ENCODE results near the gene KMT2B.

The KMT2B gene

DNA sequence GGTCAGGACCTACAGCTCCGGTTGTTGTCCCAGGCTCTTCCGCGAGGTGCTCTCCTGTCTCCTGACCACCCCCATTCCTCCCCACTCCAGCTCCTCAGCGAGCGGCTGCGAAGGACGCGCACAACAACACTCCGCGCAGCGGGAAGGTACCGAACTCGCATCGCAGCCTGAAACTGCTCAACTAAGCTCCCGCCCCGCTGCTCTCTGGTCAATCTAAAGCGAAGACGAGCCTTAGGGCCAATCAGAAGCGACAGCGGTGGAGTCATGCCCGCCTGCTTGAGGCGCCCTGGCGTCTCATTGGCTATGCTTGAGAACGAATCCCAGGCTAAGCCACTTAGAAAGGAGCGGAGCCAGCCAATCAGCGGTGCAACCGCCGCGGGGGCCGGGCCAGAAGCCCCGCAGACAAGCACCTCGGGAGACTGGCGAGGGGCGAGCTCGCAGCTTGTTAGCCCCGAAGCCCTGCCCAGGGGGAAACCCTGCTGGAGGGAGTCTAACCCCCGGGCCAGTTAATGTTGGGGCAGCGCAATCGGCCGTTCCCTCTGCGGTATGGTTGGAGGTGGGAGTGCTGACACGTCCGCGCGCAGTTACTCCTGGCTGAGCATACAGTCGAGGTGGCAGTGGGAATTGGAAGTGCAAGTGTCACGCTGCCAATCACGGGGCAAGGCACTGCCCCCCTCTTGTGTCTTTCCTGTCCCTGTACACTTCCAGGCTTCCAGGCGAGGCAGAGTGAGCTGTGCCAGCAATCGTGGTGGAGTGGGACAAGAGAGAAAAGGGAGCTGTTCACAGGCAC, 15.4 kb upstream of the KMT2B start:
- TF ChIP-seq, protein P1, sequence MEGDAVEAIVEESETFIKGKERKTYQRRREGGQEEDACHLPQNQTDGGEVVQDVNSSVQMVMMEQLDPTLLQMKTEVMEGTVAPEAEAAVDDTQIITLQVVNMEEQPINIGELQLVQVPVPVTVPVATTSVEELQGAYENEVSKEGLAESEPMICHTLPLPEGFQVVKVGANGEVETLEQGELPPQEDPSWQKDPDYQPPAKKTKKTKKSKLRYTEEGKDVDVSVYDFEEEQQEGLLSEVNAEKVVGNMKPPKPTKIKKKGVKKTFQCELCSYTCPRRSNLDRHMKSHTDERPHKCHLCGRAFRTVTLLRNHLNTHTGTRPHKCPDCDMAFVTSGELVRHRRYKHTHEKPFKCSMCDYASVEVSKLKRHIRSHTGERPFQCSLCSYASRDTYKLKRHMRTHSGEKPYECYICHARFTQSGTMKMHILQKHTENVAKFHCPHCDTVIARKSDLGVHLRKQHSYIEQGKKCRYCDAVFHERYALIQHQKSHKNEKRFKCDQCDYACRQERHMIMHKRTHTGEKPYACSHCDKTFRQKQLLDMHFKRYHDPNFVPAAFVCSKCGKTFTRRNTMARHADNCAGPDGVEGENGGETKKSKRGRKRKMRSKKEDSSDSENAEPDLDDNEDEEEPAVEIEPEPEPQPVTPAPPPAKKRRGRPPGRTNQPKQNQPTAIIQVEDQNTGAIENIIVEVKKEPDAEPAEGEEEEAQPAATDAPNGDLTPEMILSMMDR (IDR thresholded peaks at IDR 0.05) = no peak

DNA sequence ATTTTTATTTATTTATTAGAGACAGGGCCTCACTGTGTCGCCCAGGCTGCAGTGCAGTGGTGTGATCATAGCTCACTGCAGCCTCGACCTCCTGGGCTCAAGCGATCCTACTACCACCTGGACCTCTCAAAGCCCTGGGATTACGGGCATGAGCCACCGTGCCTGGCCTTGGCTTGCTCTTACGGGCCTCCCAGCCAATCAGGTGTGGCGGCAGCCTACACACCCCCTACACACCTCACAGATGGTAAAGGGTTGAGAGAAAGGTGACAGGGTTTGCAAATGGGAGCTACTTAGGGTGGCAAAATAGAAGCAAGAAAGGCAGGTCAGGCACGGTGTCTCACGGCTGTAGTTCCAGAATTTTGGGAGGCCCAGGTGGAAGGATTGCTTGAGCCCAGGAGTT, 14.5 kb upstream of the KMT2B start:
- TF ChIP-seq, protein P1 (IDR thresholded peaks at IDR 0.05) = no peak

DNA sequence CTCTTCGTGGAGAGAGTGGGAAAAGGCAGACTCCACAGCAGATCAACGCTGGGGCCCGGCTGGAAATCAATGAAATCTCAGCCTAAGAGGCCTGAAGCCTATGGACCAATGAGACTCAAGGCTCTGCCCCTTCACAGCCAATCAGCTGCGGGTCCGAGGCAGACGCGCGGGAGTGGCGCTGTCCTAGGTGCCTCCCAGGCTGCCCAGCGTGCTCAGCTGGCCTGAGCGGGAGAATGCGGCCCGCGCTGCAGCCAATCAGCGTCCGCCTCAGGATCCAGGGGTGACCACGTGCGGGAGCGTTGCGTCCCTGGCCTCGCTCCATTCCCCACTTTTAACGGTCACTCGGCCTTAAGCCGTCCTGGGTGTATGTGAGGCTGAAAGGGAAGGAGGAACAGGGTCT, 13.6 kb upstream of the KMT2B start, which contains the start of gene ZBTB32:
TSS of gene ZBTB32 (plus strand) at position 341 of the 400 bp plus-strand sequence. CDS start 10,069 bp downstream, outside the sequence.
- TF ChIP-seq, protein P1 (IDR thresholded peaks at IDR 0.05) = no peak

DNA sequence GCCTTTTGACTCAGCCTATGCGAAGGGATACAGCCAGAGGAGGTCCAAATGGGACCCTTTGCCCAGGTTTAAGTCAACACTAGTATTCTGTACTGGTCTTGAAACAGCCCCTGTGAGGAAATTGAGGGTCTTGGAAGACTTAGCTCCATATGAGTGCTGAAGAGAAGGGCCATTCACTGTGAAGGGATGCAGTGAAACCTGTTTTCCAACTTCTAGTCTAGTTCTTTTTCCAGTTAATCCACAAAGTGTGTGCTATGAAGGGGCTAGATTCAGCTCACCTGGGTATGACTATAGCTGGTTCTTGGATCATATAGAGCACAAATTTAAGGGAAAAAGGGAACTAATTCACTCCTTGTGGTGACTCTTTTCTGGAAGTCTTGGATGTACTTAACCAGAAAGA, 9.4 kb upstream of the KMT2B start:
- TF ChIP-seq, protein P1 (IDR thresholded peaks at IDR 0.05) = no peak

DNA sequence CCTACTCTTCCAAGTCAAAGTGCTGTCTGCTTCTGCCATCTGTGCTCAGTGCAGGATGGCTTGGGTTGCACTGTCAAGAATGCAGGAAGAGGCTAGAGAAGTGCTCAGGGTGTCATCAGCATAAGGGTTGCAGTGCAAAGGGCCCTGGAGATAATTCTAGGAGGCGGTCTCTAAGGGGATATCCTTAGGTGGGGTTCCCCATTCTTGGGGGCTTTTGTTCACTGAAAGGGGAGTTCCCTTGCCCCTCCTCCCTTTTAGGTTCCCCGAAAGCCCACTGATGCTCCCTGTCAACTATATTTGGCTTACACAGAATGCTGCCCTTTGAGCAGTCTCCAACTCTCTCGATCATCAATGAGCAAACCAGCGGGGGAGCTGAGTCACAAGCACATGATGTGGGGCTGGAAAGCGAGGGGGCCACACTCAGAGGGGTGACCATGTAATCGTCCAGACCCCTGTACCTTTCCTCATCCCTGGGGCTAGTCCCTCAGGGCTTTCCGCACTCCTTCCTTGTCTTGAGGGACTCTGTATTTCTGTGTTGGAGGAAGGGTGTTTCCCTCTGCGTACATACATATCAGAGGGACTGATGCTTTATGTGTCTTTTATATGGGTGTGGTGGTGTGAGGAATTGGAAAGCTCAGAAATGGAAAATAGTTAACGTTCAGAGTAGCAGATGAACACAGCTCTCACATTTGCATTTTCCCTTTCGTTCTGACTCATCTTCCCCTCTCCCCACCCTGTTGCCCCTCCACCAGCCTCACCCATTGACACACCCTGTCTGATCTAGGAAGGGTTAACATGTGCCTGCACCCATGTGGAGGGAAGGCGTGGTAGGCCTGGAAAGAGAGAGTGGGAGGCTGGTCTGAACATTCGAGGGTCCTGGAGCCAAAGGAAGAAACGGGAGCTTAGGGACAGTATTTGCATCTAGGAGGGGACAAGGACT, 6.7 kb upstream of the KMT2B start:
- TF ChIP-seq, protein P1 (IDR thresholded peaks at IDR 0.05) = no peak

DNA sequence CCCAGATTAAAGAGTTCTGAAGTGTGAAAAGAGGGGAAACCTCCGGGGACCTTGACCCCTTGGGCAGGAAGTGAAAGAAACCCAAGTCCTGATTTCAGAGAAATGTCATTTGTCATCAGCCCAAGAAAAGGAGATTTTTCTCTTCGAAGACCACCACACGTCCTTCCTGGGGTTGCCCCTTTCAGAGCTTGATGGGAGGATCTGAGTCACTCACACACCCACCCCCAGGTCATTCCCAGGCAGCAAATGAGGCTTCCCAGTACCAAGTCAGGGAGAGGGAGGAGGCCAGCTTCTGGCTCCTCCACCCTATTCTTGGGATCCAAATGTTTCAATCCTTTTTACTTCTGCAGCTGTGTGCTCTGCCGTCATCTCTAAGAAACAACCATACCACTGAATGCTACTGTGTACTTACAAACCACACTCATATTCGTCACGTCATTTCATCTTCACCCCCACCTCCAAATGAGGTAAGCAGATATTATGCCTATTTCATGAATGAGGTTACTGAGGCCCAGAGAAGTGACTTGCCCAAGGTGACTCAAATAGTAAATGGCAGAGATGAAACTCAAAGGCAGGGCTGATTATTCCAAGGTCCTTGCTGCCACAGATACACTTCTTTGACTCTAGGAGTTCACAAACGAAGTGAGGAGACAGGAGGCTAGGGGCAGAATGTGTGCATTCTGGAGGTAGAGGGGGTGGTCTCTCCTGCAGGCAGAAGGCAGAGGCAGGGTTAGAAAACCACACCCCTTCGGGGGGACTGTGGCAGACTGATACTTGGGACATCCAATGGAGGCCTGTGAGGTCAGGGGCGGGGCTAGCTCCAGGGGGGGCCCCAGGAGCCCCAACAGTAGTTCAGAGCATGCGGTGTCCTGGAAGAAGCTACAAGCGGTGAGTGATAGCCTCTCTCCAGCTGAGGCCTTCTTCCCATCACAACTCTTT, 5.0 kb upstream of the KMT2B start:
- TF ChIP-seq, protein P1 (IDR thresholded peaks at IDR 0.05) = no peak

DNA sequence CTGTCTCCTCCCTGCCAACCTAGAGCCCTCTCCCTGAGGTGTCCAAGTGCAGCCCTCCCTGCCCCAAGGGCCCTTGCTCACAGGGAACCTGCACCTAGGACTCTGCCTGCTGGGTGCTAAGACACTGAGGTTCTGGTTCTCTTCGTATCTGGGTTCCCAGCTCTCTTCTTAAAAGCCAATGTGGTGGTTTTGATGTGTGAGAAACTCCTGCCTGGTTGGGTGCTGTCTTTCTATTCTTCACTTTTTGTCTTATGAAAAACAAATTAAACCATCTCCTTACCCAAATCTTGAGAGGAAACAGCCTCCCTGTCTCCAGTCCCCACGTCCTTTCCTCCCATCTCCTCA, 4.3 kb upstream of the KMT2B start:
- TF ChIP-seq, protein P1 (IDR thresholded peaks at IDR 0.05) = no peak

Measured in LNCAP (cell line).